SU-DHL-6 (cell line): ENCODE results near the gene CAGE1.

Experiments
- H2AFZ ChIP-seq: fragments of 200-600 bp; sonication (generic); 2 replicates; pipeline ENCODE4 v1.6.1; 2014; ENCODE audit warnings: low read depth, mild to moderate bottlenecking, moderate library complexity, mixed read lengths, antibody characterized with exemption, low read length; ENCODE audit not compliant: severe bottlenecking
- H3F3A ChIP-seq: fragments of 200-600 bp; shearing (Covaris generic); 2 replicates; pipeline ENCODE4 v1.6.0; 2016; ENCODE audit warnings: antibody characterized with exemption, mild to moderate bottlenecking; ENCODE audit not compliant: insufficient read depth
- H3K27ac ChIP-seq: fragments of 200-600 bp; sonication (generic); 2 replicates; pipeline ENCODE4 v1.5.1; 2016; ENCODE audit warnings: low read depth, mild to moderate bottlenecking, low read length, moderate library complexity, mixed read lengths
- H3K27me3 ChIP-seq: fragments of 200-600 bp; sonication (generic), shearing (Covaris generic); 2 replicates; pipeline ENCODE4 v1.6.0; 2014; ENCODE audit warnings: mild to moderate bottlenecking, low read length
- H3K36me3 ChIP-seq: fragments of 200-600 bp; sonication (generic); 2 replicates; pipeline ENCODE4 v1.6.1; 2014; ENCODE audit warnings: mild to moderate bottlenecking, low read length, mixed read lengths
- H3K4me2 ChIP-seq: fragments of 300-600, 200-600 bp; shearing (Covaris generic), sonication (generic); 2 replicates; pipeline ENCODE4 v1.6.0; 2014; ENCODE audit warnings: low read length, low read depth, mild to moderate bottlenecking; ENCODE audit not compliant: poor library complexity, severe bottlenecking
- H3K4me3 ChIP-seq: fragments of 200-600 bp; sonication (generic); 2 replicates; pipeline ENCODE4 v1.5.1; 2014; ENCODE audit warnings: antibody characterized with exemption, low read length, mild to moderate bottlenecking, mixed read lengths; ENCODE audit not compliant: insufficient read depth, poor library complexity, severe bottlenecking
- H3K79me2 ChIP-seq: fragments of 200-600 bp; sonication (generic); 2 replicates; pipeline ENCODE4 v1.6.1; 2014; ENCODE audit warnings: mild to moderate bottlenecking, low read length, moderate library complexity; ENCODE audit not compliant: insufficient read depth
- H3K9ac ChIP-seq: fragments of 200-600 bp; sonication (generic); 2 replicates; pipeline ENCODE4 v1.7.0; 2014; ENCODE audit warnings: mild to moderate bottlenecking, low read length
- H3K9me2 ChIP-seq: fragments of 200-600 bp; sonication (generic); replicated peaks from 2 replicates; pipeline ENCODE4 v1.6.1; 2014; ENCODE audit warnings: low read length; ENCODE audit not compliant: insufficient read depth
- H3K9me3 ChIP-seq: fragments of 200-600 bp; sonication (generic); 2 replicates; pipeline ENCODE4 v1.6.1; 2014; ENCODE audit warnings: low read length, mixed read lengths; ENCODE audit not compliant: insufficient read depth
- H4K20me1 ChIP-seq: fragments of 200-600 bp; sonication (generic); 2 replicates; pipeline ENCODE4 v1.6.1; 2014; ENCODE audit warnings: low read depth, mild to moderate bottlenecking, antibody characterized with exemption, low read length, moderate library complexity, mixed read lengths
- EZH2phosphoT487 ChIP-seq: fragments of 200-600 bp; sonication (generic), shearing (Covaris generic); conservative IDR thresholded peaks from 2 replicates; pipeline ENCODE4 v1.6.1; 2018; ENCODE audit warnings: mild to moderate bottlenecking, antibody characterized with exemption, low read length, moderate library complexity, mixed read lengths
- TF ChIP-seq, protein P1 (sequence below): fragments of 200-600 bp; sonication (generic); IDR thresholded peaks from one replicate; pipeline ENCODE4 v1.5.1; 2017; ENCODE audit warnings: antibody characterized with exemption, mild to moderate bottlenecking, low read length, moderate library complexity; ENCODE audit not compliant: insufficient read depth, poor library complexity, severe bottlenecking

CAGE1 gene

DNA sequence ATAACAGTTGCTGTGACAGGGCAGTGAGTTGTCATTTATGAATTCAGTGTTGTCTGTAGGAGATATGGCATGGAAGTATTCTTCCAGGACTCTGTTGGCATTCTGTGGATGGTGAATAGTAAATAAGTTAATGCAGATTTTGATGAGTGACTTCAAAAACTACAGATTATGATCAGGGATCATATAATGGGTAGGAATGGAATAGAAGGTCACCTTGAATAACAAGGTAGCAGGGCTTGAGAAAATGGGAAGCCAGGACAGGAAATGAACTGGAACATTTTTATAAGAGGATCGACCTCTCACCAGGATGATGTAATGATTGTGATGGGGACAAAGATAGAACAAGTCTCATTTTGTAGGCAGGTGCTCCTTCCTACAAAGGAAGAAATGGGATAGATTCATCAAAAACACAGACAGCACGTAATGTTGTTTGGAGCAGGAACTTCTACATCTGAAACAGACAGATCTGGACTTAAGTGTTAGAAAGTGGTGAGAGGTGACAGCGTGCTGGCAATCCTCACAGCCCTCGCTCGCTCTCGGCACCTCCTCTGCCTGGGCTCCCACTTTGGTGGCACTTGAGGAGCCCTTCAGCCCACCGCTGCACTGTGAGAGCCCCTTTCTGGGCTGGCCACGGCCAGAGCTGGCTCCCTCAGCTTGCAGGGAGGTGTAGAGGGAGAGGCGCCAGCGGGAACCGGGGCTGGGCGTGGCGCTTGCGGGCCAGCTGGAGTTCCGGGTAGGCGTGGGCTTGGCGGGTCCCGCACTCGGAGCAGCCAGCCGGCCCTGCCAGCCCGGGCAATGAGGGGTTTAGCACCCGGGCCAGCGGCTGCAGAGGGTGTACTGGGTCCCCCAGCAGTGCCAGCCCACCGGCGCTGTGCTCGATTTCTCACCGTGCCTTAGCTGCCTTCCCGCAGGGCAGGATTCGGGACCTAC, 45.7 kb downstream of the CAGE1 start:
- TF ChIP-seq EZH2phosphoT487, result no peak
- TF ChIP-seq, protein P1, sequence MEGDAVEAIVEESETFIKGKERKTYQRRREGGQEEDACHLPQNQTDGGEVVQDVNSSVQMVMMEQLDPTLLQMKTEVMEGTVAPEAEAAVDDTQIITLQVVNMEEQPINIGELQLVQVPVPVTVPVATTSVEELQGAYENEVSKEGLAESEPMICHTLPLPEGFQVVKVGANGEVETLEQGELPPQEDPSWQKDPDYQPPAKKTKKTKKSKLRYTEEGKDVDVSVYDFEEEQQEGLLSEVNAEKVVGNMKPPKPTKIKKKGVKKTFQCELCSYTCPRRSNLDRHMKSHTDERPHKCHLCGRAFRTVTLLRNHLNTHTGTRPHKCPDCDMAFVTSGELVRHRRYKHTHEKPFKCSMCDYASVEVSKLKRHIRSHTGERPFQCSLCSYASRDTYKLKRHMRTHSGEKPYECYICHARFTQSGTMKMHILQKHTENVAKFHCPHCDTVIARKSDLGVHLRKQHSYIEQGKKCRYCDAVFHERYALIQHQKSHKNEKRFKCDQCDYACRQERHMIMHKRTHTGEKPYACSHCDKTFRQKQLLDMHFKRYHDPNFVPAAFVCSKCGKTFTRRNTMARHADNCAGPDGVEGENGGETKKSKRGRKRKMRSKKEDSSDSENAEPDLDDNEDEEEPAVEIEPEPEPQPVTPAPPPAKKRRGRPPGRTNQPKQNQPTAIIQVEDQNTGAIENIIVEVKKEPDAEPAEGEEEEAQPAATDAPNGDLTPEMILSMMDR, result no peak
- Histone ChIP-seq H3K9me3 (no peaks in the 10 kb centered on the region), H3K9me2 (no peaks in the 10 kb centered on the region), H3K79me2 (no peaks in the 10 kb centered on the region), H3K27ac (no peak overlapping the region), H3K4me2 (no peak overlapping the region), H3F3A (no peaks in the 10 kb centered on the region), H3K4me3 (no peak overlapping the region), H3K36me3 (no peaks in the 10 kb centered on the region), H3K9ac (no peak overlapping the region), H4K20me1 (no peaks in the 10 kb centered on the region), H2AFZ (no peak overlapping the region), H3K27me3 (no peaks in the 10 kb centered on the region)

DNA sequence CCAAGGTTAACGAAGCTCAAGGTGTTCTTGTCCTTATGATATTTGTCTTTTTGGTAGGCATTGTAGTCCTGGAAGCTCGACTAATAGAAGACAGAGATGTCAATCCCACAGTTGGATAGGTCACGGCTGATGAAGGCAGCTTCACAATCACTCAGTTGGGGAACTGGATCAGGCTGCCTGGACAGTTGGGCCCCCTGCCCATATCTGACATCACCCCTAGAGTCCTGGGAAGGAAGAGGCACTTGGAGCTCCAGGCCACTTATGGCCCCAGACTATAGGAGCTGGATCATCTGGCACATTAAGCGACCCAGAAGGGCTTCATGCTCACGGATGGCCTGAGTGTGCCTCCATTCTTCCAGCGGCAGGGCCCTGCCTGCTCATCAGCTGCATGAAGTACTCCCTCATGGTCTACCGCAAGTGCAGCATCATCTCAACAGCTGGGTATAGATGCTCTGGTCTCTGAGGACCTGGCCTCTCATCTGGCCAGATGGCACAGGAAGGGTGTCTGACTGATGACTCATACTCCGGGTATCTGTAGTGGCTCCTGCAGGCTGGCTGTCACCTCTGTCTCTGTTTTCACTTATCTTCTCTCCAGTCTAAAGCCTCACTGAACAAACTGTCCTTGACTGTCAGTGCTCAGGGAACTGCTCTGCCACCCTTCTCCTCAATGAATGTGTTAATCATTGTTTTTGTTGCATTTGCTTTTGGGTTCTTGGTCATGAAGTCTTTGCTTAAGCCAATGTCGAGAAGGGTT, 47.4 kb downstream of the CAGE1 start:
- H2AFZ ChIP-seq, result no peak overlapping the region
- TF ChIP-seq, protein P1, result no peak
- TF ChIP-seq EZH2phosphoT487, result no peak
- H3K36me3 ChIP-seq, result no peaks in the 10 kb centered on the region
- no peaks in the 10 kb centered on the region for H3F3A ChIP-seq
- no peaks in the 10 kb centered on the region for H4K20me1 ChIP-seq
- no peaks in the 10 kb centered on the region for H3K79me2 ChIP-seq
- H3K4me2 ChIP-seq, result no peak overlapping the region
- no peak overlapping the region for H3K9ac ChIP-seq
- H3K27me3 ChIP-seq, result no peaks in the 10 kb centered on the region
- H3K9me3 ChIP-seq, result no peaks in the 10 kb centered on the region
- no peaks in the 10 kb centered on the region for H3K9me2 ChIP-seq
- H3K27ac ChIP-seq, result no peak overlapping the region
- no peak overlapping the region for H3K4me3 ChIP-seq

DNA sequence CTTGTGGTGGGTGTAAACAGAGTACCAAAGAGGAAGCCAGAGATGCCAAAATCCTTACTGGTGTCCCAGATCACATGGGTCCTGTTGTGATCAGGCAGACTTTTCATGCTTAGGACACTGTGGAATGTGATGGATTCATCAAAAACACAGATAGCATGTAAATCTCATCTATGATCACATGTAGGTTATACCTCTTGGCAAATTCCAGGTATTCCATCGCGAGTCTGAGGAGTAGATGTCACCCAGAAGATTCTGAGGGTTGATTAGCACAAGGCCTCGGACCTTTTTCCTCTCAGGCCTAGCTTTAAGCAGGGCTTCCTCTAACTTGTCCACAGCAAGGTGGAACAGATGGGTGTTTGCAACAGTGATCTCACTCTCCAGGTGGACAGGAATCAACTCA, 48.3 kb downstream of the CAGE1 start:
- TF ChIP-seq EZH2phosphoT487, result no peak
- TF ChIP-seq, protein P1, result no peak
- Histone ChIP-seq H3K27ac (no peak overlapping the region), H3K27me3 (no peaks in the 10 kb centered on the region), H4K20me1 (no peaks in the 10 kb centered on the region), H2AFZ (no peak overlapping the region), H3K36me3 (no peaks in the 10 kb centered on the region), H3K4me2 (no peak overlapping the region), H3F3A (no peaks in the 10 kb centered on the region), H3K9ac (no peak overlapping the region), H3K79me2 (no peaks in the 10 kb centered on the region), H3K4me3 (no peak overlapping the region), H3K9me2 (no peaks in the 10 kb centered on the region), H3K9me3 (no peaks in the 10 kb centered on the region)
